H1 (cell line): ENCODE measurements around the gene FGFBP1. TPM values are rescaled to one million over a fixed set of nuclear protein-coding genes. Genes with fewer than 3 reads are reported as not detected.

ENCODE experiments used
- ASH2L ChIP-seq: fragments of 200-600, 300-600 bp; sonication (generic); IDR thresholded peaks from one replicate; pipeline ENCODE4 v1.7.1; 2017; ENCODE audit warnings: low read length
- BRCA1 ChIP-seq: IDR thresholded peaks from 2 replicates; pipeline ENCODE4 v1.6.1; 2012; ENCODE audit warnings: low read depth, low read length, improper control_type of control experiment
- CHD1 ChIP-seq: IDR thresholded peaks from 2 replicates; pipeline ENCODE4 v1.6.1; 2012; ENCODE audit warnings: low read depth, low read length, improper control_type of control experiment
- CTBP2 ChIP-seq: IDR thresholded peaks from 2 replicates; pipeline ENCODE4 v1.7.0; 2011; ENCODE audit warnings: borderline replicate concordance, mild to moderate bottlenecking, moderate library complexity, mixed read lengths, low read length; ENCODE audit not compliant: insufficient read depth, insufficient read length
- EP300 ChIP-seq, 2 experiments: IDR thresholded peaks; 1 replicate in 1 of 2; 2 replicates in 1 of 2; pipeline ENCODE4 v1.6.1; 2011 to 2012; ENCODE audit warnings: low read depth in 2 of 2, low read length in 2 of 2, mild to moderate bottlenecking in 2 of 2, borderline replicate concordance in 1 of 2, inconsistent platforms in 1 of 2, moderate library complexity in 1 of 2
- FOSL1 ChIP-seq: IDR thresholded peaks from 2 replicates; pipeline ENCODE4 v1.6.1; 2011; ENCODE audit warnings: mild to moderate bottlenecking, low read depth, low read length, moderate library complexity; ENCODE audit not compliant: insufficient read depth
- JUND ChIP-seq: IDR thresholded peaks from 2 replicates; pipeline ENCODE4 v1.6.1; 2011; ENCODE audit warnings: mild to moderate bottlenecking, improper control_type of control experiment, low read length
- KDM5A ChIP-seq: fragments of 200-600 bp; IDR thresholded peaks from 2 replicates; pipeline ENCODE4 v1.7.1; 2012; ENCODE audit warnings: mild to moderate bottlenecking, low read length, inconsistent platforms, mixed read lengths
- MAFK ChIP-seq: IDR thresholded peaks from 2 replicates; pipeline ENCODE4 v1.6.1; 2012; ENCODE audit warnings: low read depth, mild to moderate bottlenecking, improper control_type of control experiment, low read length
- NANOG ChIP-seq: IDR thresholded peaks from 2 replicates; pipeline ENCODE4 v1.6.1; 2011; ENCODE audit warnings: low read length, low read depth, mild to moderate bottlenecking, inconsistent platforms; ENCODE audit not compliant: insufficient read depth, poor library complexity, severe bottlenecking
- NRF1 ChIP-seq: IDR thresholded peaks from 2 replicates; pipeline ENCODE4 v1.6.1; 2011; ENCODE audit warnings: mild to moderate bottlenecking, low read depth, low read length, improper control_type of control experiment
- POLR2AphosphoS5 ChIP-seq: IDR thresholded peaks from 2 replicates; pipeline ENCODE4 v1.6.1; 2011; ENCODE audit warnings: low read depth, low read length
- RFX5 ChIP-seq: IDR thresholded peaks from 2 replicates; pipeline ENCODE4 v1.6.1; 2011; ENCODE audit warnings: low read depth, low read length, improper control_type of control experiment, borderline replicate concordance
- RXRA ChIP-seq: IDR thresholded peaks from 2 replicates; pipeline ENCODE4 v1.6.1; 2011; ENCODE audit warnings: low read depth, mild to moderate bottlenecking, low read length, moderate library complexity; ENCODE audit not compliant: insufficient read depth
- SIX5 ChIP-seq: IDR thresholded peaks from 2 replicates; pipeline ENCODE4 v1.6.1; 2011; ENCODE audit warnings: mild to moderate bottlenecking, low read depth, low read length
- SRF ChIP-seq: IDR thresholded peaks from 2 replicates; pipeline ENCODE4 v1.6.1; 2011; ENCODE audit warnings: mild to moderate bottlenecking, low read depth, low read length, moderate library complexity
- SUZ12 ChIP-seq: fragments of 200-600 bp; sonication (generic); IDR thresholded peaks from 2 replicates; pipeline ENCODE4 v1.6.1; 2012; ENCODE audit warnings: mild to moderate bottlenecking, inconsistent platforms, low read length, moderate library complexity, mixed read lengths
- TBP ChIP-seq: IDR thresholded peaks from 2 replicates; pipeline ENCODE4 v1.6.1; 2011; ENCODE audit warnings: low read depth, low read length, improper control_type of control experiment
- TCF12 ChIP-seq: IDR thresholded peaks from 2 replicates; pipeline ENCODE4 v1.6.1; 2011; ENCODE audit warnings: low read depth, mild to moderate bottlenecking, low read length
- TEAD4 ChIP-seq: IDR thresholded peaks from 2 replicates; pipeline ENCODE4 v1.6.1; 2012; ENCODE audit warnings: low read depth, low read length, inconsistent platforms, mixed read lengths
- YY1 ChIP-seq: IDR thresholded peaks from 2 replicates; pipeline ENCODE4 v1.6.1; 2011; ENCODE audit warnings: low read depth, mild to moderate bottlenecking, low read length
- polyA plus RNA-seq, 7 experiments: library from polyadenylated mRNA; depleted of rRNA in 3 of 7; stranded (reverse) in 5 of 7; unstranded in 2 of 7; fragments of >200 nt in 5 of 7; fragments of 200-250 nt in 2 of 7; gene quantifications; 1 replicate in 5 of 7; 2 replicates in 1 of 7; 4 replicates in 1 of 7; pipeline versions ENCODE4 v1.2.1 to v1.2.3, GENCODE V29; 2011 to 2013; ENCODE audit warnings: missing spikeins in 2 of 7, mixed read lengths in 2 of 7
- total RNA-seq: library from RNA; stranded (reverse); fragmentation: NEBNext Ultra II Directional; extraction: Animal tissue kit (Norgen Biotek cat#: 25700); gene quantifications from 2 replicates; pipeline ENCODE4 v1.2.1, GENCODE V29; 2021
- TF ChIP-seq, protein P1 (sequence below), 3 experiments: IDR thresholded peaks; 1 replicate in 2 of 3; 2 replicates in 1 of 3; pipeline versions ENCODE4 v1.5.1 to v1.6.1; 2011; ENCODE audit warnings: low read length in 3 of 3, mild to moderate bottlenecking in 3 of 3, inconsistent platforms in 2 of 3, low read depth in 1 of 3, moderate library complexity in 1 of 3; ENCODE audit not compliant: insufficient read depth in 1 of 3; ENCODE audit errors: control extremely low read depth in 1 of 3
- TF ChIP-seq, protein P2 (sequence below): IDR thresholded peaks from 2 replicates; pipeline ENCODE4 v1.6.1; 2011; ENCODE audit warnings: low read depth, mild to moderate bottlenecking, low read length; ENCODE audit not compliant: insufficient read depth

FGFBP1 gene
- total and polyA plus RNA-seq, 2 of the 8 experiments (the other 6 are each of a cell fraction or from before 2014, with no cell fraction given): 0.17 to 0.20 TPM

DNA sequence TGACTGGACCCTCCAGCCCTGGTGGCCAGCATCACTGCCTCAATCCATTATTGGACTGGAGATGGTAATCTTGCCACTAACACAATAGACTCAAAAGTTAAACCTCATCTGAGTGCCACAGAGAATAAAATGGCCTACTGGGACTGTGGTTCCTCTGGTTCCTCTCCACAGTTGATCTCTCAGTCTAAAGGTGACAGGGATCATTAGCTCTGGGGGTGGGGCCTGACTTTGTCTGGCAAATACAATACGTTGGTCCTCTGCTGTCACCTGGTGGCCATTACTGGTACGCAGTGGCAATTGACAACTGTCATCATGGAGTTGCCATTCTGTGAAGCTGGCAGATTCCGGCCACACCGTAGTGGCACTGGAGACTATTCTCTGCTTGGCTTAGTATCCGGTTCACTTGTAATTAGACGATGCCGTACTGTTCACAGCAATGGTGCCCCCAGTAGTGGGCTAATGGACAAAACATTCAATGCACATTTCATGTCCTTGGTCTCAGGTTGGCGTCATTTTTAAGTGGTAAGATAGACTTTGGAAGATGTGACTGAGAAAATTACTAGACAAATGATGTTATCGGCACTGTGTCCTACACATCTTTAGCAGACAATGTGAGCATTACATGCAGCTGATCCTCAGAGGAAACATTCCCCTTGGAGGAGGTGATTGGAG lies 17.8 kb upstream of the FGFBP1 start (continued):
- TF ChIP-seq POLR2AphosphoS5 (no peak), SIX5 (no peak), NRF1 (no peak), SUZ12 (no peak), YY1 (peak; percentile 66), TCF12 (no peak), CHD1 (no peak), SRF (no peak), FOSL1 (no peak), TBP (no peak), MAFK (no peak), ASH2L (no peak), JUND (no peak), BRCA1 (no peak), NANOG (no peak), EP300 (IDR thresholded peaks at IDR 0.05; ENCODE audit: borderline replicate concordance in 1 of 2, low read depth in 2 of 2, low read length in 2 of 2) (no peak), CTBP2 (no peak), RXRA (no peak), RFX5 (no peak), KDM5A (no peak), TEAD4 (peak; percentile 60; the same call in 1 of the 2 replicates)
- TF ChIP-seq, protein P1, sequence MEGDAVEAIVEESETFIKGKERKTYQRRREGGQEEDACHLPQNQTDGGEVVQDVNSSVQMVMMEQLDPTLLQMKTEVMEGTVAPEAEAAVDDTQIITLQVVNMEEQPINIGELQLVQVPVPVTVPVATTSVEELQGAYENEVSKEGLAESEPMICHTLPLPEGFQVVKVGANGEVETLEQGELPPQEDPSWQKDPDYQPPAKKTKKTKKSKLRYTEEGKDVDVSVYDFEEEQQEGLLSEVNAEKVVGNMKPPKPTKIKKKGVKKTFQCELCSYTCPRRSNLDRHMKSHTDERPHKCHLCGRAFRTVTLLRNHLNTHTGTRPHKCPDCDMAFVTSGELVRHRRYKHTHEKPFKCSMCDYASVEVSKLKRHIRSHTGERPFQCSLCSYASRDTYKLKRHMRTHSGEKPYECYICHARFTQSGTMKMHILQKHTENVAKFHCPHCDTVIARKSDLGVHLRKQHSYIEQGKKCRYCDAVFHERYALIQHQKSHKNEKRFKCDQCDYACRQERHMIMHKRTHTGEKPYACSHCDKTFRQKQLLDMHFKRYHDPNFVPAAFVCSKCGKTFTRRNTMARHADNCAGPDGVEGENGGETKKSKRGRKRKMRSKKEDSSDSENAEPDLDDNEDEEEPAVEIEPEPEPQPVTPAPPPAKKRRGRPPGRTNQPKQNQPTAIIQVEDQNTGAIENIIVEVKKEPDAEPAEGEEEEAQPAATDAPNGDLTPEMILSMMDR (IDR thresholded peaks at IDR 0.05; ENCODE audit: control extremely low read depth in 1 of 3, insufficient read depth in 1 of 3, low read depth in 1 of 3, low read length in 3 of 3): peak; percentile 74 to 98 (median 97)
- TF ChIP-seq, protein P2, sequence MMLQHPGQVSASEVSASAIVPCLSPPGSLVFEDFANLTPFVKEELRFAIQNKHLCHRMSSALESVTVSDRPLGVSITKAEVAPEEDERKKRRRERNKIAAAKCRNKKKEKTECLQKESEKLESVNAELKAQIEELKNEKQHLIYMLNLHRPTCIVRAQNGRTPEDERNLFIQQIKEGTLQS: no peak
